Measurements from ENCODE around the gene NECTIN4.

NECTIN4 gene

DNA sequence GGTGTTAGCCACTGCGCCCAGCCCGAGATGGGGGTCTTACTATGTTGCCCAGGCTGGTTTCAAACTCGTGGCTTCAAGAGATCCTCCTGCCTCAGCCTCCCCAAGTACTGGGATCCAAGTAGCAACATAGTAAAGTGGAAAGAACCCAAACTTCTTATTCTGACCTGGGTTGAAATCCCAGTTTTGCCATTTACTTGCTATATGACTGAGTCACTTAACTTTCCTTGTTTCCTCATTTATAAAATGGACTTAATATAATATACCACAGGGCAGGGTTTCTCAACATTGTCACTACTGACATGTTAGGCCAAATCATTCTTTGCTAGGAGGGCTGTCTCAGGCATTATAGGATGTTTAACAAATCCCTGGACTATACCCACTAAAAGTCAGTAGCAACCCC lies 21.8 kb upstream of the NECTIN4 start:
- DNase-seq = no peak

DNA sequence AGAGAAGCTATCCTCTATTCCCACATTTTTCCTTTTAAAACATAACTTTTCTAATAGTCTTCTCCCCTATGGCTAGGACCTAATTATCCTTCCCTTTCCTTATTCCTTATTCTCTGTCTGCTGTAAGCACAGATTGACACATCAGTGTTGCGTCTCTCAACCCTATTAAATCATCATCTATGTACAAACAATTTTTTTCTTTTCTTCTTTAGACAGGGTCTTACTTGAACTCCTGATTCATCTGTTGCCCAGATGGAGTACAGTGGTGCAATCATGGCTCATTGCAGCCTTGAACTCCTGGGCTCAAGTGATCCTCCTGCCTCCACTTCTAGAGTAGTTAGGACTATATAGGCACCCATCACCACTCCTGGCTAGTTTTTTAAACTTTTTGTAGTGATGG lies 17.1 kb upstream of the NECTIN4 start:
- DNase-seq = no peak

DNA sequence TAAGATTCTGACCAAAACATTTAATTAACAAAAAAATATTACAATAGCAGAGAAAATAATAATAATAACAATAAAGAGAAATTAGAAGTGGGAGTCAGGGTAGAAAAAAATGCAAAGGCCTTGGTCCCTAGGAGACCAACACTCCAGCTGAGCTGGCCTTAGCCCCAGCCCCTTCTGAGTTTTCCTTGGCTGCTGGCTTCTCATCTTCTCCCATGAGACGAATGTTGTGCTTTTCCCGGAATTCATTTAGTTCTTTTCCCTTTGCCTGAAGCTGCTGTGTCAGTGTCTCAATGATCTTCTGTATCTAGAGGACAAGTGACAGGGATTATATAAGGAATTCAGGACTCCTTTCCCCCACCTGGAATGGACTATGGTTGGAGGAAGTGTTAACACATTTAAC lies 11.2 kb upstream of the NECTIN4 start:
- no peak for DNase-seq

DNA sequence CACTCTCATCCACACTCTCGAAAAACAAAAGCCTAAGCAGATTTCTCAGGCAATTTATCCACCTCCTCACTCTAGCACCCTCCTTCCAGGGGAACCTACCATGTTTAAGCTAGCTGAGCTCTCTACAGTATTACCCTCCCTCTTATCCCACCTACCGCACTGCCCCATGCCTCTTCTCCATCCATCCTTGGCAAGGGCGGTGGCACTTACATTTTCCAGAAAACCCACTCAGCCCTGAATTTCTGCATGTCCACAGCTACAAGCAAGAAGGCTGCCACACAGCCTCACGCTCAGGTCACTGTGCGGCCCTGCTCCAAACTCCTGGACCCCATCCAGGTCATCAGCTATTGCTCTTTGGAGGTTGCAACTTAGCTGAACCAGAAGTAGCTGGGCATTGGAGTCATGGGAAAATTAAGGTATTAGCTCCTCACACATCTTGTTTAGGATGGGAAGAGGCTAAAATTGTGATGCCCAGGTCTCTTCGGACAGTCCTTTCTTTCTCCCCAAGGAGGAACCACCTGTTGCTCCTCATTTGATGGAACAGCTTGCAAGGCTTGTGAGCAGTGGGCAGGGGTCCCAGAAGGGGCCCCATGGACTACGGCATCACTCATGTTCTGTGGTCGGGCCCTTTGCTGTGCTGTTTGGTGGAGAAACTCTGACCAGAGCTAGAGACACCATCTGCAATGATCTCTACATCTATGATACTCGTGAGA lies 9.9 kb upstream of the NECTIN4 start:
- no peak for DNase-seq

DNA sequence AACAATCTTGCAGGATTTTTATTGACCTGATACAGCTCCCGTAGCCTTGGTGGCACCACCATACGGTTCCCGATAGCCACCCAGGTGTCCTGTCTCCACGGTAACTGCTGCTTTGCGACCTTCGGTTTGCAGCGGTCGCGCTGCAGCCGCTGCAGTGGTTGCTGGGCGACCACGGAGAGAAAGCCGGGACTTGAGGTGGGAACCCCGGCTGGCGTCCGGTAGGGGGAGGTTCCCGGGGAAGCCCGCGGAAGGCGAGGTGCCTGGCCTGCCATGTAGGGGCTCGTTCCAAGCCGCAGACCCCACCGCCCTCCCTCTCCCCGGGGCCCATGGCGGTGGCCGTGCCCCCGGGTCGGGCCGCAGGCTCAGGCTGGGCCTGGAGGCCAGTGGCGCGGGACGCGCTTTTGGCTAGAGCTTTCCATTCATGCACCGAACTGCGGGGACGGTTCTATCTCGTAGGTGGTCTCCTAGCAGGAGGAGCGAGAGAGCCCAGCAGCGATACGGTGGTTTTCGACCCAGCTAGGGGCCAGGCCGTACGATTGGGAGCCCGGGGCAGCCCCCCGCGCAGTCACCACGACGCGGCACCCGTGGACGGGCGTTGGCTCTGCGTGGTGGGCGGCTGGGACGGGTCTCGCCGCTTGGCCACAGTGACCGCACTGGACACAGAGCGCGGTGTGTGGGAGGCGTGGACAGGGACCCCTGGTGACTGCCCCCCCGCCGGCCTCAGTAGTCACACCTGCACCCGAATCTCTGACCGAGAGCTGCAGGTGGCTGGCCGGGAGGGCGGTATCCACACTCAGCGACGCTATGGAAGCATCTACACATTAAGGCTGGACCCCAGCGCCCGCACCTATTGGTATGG lies 9.1 kb upstream of the NECTIN4 start, which contains the start of gene KLHDC9:
TSS of gene KLHDC9 (plus strand) at position 152 of the 859 bp plus-strand sequence. CDS start at position 327, 175 bp downstream.
- peak; percentile 34 for DNase-seq

DNA sequence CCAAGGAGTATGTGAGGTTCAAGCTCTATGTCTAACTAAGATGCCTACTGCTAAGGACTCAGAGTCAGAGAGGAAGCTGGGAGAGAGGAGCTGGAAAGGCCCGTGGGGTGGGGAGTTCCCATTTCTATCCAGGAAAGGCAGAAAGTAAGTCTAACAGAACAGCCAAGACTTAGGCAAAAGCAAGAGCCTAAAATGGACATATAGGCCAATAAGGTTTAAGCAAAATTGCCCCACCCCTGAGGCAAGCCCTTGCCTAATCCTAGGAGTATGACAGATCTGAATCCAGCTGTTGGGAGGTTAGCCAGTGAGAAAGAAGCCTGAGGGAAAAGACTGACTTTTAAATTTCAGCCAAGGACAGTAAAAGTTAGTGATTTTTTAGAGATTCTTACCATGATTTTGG lies 7.2 kb upstream of the NECTIN4 start:
- no peak for DNase-seq

DNA sequence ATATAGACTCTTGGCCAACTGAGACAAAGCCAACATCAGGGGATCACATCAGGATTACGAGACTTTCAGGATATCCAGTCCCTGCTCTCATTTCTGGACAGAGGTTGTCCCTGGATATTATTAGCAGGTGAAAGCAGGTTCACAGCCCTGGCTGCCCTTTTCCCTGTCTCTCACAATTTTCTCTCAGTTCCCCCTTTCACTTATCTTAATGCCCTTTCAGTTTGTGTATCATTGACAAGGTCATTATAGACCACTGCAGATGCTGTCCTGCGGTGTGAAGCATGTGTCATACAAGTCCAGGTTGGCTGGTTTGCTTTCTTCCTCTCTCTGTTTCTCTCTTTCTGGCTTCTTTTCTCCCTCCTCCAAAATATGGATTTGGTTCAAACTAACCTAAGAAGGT lies 6.7 kb upstream of the NECTIN4 start:
- DNase-seq = no peak

DNA sequence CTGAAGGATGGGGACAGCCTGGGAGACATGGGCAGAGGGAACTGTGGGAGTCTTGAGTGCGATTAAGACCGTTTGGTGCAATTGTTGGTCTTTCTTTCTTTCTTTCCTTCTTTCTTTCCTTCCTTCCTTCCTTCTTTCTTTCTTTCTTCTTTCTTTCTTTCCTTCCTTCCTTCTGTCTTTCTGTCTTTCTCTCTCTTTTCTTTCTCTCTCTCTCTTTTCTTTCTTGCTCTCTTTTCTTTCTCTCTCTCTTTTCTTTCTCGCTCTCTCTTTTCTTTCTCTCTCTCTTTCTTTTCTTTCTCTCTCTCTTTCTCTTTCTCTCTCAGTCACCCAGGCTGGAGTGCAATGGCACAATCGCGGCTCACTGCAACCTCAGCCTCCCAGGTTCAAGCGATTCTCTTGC lies 5.9 kb upstream of the NECTIN4 start:
- no peak for DNase-seq

DNA sequence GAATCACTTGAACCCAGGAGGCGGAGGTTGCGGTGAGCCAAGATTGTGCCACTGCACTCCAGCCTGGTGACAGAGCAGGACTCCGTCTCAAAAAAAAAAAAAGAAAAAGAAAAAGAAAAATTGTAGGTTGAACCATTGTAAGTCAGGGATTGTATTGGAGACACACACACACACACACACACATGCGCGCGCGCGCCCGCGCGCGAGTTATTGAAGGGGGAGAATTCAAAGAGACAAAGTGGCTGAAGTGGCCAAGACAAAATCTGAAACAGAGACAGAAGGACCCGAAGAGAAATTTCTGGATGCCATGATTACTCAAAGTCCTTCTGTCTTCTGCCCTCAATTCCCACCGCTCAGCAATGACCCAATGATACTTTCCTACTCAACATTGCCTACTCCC lies 5.1 kb upstream of the NECTIN4 start:
- DNase-seq = no peak

DNA sequence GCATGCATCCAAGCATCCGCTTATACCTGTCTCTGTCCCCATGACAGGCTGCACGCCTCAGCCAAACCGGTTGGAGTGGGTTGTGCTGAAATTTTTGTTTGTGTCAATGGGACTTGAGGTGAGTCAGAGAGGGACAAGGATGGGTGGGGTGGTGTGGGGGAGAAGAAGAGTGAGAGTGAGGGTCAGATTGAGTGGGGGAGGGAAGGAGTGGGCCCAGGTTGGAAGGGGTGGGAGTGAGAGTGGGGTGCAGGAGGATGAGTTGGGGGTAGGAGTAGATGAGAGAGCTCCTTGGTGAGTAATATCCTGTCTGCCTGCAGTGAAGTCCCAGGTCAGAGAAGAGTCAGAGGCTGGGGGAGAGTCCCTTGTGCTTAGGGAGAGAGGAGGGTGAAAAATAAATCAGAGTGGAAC lies 3.3 kb upstream of the NECTIN4 start:
- no peak for DNase-seq

DNA sequence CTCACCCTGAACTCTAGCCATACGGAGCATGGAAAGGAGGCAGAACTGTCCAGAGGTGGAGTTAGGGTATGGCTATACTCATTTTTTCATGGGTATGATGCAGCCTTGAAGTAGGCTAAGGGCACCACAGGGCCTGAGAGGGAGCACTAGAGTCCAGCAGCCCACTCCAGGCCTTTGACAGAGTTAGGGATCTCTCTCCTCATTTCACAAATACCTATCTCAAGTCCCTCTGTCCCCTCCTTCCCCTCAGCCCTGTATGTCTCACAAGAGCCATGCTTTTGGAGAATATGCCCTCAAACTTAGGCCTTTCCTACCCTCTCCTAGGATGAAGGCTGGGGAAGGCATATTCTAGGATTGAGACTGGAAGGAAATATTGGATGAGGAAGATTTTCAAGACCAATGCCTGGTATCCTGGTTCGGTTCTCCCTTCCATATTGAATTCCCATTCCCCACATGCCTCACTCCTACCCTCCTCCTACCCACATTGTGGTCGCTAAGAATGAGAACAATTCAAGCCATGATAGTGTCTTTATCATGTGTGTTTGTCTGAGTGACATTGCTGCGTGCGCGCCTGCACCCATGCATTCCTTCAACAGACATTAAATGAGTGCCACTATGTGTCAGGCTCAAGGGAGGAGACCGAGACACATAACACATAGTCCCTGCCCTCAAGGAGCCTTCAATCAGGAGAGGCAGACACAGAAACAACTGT lies 2.6 kb upstream of the NECTIN4 start:
- no peak for DNase-seq

DNA sequence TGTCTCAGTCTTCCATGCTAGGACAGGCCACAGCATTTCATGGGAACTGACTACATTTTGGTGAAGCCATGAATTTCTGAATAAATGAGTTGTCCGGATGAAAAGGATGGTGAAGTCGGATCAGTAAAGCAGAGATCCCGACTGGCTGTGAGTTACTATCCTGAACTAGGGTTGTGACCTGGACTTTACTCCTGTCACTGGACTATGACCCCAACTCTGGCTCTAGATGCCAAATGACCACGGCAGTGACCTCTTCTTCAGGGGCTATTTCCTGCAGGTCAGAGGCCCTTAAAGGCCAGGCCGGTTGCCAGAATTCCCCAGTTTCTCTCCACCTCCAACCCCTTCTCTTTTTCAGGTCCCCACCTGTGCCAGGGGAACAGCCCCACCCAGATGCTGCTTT lies 1.7 kb upstream of the NECTIN4 start:
- no peak for DNase-seq

DNA sequence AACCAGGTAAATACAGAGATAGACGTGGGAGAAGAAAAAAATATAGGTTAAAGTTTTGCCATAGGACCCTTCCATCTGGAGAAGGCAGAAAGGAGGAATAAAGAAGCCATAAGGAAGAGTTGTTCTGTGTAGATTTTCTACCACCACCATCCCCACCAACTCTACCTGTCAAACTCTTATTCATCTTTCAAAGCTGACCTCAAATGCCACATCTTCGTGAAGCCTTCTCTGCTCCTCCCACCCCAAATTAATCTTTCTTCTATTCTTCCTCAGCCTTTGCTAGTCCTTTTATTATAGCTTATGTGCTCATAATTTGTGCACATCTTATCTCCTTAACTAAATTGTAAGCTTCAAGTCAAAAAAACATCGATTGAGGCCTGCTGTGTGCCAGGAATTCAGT lies 1.3 kb upstream of the NECTIN4 start:
- DNase-seq = no peak

DNA sequence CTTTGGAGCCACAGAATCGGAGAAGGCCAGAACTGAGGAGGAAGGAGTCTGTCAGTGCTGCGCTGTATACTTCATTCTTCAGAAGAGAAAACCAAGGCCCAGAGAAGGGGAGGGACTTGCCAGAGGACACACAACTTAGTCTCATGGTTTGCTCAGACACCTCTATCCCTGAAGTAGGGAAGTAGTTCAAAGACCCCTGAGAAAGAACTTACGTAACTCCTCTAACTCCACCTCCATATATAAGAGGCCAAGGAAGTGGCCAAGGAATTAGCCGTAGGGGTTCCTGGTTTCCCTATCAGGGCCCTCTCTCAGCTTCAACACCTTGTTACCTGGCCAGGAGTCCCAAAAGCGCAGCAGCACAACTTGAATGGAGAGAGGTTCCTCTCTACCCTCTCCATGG lies 580 bp upstream of the NECTIN4 start:
- no peak for DNase-seq

DNA sequence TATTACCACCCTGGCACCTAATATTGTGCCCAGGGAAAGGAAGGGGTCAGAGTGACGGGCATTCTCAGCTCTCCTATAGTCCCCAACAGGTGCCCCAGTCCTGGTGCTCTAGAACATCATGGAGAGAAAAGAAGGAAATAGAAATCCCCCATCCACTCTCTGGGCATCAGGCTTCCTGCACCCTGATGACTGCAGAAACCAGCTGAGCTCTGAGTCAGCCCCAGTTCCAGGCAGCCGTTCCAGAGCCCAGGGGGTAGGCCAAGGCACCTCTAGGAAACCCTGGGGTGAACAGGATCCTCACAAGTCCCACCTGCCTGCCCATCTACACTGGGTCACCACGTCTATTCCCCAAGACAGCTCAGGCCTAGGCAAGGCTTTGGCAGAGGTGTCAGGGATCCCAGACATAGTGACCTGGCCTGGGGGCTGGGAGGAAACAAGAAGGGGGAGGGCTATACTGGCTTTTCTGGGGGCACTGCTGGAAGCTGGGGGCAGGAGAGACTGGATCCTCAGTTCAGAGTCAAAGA lies 709 bp downstream of the NECTIN4 start:
- DNase-seq = no peak

DNA sequence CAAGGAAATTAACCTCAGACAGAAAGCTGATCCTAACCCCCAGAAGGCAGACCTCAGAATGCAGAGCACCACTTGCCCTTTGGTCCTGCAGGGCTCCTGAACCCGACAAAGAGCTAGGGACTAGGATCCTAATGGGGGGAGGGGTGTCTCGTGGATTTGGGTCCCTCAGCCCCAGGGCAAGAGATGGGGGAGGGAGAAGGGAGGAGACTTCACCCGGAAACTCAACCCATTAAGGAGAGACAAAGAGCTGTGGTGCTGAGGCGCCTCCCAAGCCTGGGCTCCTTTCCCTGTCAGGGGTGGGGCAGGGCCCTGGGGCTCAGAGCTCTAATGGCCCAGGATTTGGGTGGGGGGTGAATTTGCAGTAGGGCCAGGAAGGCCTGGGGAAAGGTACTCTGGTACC lies 2.9 kb downstream of the NECTIN4 start:
- no peak for DNase-seq

DNA sequence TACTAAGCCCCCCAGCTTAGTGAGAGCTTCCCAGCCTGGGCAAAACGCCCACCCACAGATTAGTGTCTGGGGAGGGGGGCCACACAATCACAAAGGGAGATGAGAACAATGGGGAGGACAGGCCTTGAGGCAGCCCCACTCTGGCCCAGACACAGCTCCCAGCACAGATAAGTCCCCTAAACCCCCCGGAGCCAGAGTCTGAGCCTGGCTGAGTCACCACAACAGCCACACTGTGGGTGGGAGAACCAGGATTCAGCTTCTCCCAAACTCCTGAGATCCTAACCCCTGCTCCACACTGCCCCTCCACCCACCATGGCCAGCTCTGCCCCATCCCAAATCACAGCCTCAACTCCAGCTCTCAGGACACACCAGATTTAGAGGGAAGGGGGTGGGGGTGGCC lies 4.2 kb downstream of the NECTIN4 start:
- DNase-seq = no peak

DNA sequence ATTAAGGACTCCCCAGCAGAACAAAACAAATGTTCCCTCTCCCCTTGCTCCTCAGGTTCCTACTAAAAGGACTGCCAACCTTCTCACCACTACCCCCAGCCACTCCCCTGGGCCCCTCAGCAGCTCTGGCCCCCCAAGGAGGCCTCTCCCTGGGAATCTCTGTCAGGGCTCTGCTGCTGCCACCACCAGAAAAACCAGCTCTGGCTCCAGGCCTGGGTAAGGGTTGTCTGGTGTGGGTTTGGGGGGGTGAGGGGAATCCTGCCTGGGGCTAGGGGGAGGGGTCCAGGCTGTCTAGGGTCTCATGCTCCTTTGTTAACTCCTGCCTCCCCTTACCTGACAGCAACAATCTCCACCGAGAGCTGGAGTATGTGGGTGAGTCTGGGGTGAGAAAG lies 4.8 kb downstream of the NECTIN4 start:
- DNase-seq = no peak

DNA sequence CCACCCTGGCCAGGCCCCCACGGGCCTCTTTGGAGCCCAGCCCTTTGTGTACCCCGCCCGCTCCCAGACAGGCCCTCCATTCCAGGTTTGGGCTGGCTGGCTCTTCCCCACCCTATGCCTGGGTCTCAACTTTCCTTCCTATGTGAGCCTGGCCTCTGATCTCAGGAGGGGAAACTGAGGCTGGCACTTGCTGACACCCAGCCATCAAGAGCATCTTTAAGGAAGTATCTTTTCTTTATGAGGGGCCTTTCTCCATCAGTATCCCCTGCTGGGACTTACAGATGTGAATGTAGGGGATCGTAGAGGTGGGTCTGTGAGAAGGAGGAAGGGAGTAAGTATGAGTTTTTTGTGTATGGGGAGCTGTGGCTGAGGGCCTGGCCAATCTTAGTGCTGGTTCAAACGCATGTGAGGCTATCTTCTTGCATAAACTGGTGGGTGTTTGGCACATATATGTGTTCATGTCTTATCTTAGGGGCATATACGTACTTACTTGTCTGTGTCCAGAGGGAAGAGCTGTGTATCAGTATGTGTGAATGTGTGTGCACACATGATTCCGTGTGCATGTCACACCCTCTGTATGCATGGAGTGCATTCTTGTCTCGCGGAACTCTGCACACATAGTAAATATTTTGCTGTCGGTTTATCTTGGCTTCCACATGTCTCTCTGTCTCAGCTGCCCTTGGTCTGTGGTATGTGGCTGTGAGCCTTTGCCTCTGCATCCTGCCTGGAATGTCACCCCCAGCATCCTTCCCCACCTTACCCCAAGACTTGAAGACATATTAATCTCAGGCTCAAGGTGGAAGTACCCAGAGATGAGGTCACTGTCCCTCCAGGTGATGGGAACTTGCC lies 5.4 kb downstream of the NECTIN4 start:
- DNase-seq = no peak

DNA sequence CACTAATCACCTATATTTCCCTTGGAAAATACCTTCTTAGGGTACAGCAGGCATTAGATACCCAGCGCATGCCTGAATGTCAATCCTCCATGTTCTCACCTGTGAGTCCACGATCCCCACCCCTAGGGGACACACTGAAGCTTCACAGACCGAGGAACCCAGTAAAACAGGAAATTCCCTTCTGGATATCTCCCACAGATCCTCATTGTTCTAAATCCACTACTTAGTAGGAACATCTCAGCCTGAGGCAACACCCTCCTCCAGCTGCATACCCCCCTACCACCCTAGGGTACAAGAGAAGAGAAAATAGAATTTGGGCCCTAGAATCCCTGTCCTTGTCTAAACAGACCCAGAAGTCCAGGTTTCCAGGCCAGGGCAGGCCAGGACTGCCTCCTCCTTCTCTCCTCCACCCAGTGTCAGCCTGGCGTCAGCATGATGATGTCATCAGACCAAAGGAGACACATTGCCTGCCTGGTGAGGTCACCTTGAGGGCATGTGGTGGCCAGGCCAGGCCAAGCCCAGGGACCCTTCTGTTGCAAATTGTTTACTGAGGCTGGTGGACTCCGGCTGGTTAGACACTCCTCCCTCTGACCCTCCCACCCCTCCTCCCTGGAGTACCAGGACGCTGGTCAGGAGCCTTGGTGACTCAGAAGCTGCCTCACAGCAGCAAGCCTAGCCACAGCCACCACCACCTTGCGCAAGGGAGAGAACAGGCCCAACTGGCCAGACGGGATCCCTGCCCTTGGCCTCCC lies 6.2 kb downstream of the NECTIN4 start:
- no peak for DNase-seq

DNA sequence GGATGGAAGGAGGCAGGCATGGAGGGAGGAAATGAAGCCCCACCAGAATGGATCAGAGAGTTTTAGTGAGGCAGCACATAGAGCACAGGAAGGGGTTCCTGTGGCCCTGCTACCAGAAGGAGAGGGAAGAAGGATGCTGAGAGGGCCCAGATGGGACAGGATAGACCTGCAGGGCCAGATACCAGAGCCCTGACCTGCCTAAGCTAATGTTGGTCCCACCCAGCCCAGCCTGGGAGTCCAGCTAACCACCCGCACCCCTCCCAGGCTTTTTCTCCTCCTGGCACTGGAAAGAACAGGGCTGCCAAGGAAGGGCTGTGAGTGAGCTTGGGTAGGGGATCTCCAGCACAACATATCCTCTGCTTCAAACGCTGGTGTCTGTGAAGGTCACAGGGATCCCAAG lies 6.9 kb downstream of the NECTIN4 start:
- no peak for DNase-seq

DNA sequence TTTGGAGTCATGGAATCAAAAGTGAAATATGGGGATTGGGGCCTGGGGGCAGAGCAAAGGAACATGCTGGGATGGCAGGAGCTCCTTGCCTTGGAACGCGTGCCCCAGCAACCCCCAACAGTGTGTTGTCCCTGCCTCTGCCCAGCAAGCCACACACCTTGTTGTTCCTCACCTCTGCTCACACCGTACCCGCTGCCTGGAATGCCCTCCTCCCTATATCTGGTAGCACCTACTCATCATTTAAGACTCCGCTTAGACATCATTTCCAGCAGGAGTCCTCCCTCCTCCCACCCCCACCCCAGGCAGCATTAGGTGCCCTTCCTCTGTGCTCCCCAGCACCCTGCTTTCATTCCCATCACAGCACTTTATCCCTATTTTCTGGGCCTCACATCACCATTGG lies 7.8 kb downstream of the NECTIN4 start:
- no peak for DNase-seq
